ENCODE data around the gene FMO5. TPM values are rescaled to one million over a fixed set of nuclear protein-coding genes. Genes with fewer than 3 reads are reported as not detected.

FMO5 gene
- total RNA-seq, 1 donor from 2014 or later = 0.82 TPM

DNA sequence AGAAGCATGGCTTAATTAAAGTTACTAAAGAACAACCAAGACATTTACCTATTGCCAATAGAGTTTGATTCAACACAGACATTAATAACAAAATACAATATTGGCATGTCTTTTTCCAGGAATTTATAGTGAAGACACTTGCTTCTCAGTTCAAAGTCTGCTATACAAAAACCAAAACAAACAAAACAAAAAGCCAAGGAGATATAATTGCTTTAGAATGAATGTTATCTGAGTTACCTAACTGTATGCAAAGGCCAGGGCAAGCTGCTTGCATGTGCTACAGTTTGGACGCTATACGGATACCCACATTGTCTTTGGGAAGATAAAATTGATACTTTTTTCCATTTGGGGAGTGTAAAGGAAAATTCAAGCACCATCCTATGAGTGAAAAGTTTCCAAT is 13.6 kb downstream of the FMO5 start:
- Histone ChIP-seq H3K4me3 (no peak overlapping the region), H3K9ac (no peak overlapping the region), H3K36me3 (no peaks in the 10 kb centered on the region), H3K27ac (no peak overlapping the region), H3K9me3 (ENCODE audit: low read depth) (no peaks in the 10 kb centered on the region), H3F3A (ENCODE audit: low read depth) (no peaks in the 10 kb centered on the region), H4K20me1 (ENCODE audit: low read depth) (no peaks in the 10 kb centered on the region), H3K27me3 (no peaks in the 10 kb centered on the region), H2AFZ (replicated peaks) (no peak overlapping the region), H3K79me2 (ENCODE audit: low read depth) (no peaks in the 10 kb centered on the region), H3K4me1 (peaks cover 16% of the 10 kb centered on the region), H3K4me2 (no peak overlapping the region)
- TF ChIP-seq CTCF (IDR thresholded peaks at IDR 0.05) = no peak
- no peak for TF ChIP-seq EZH2 (IDR thresholded peaks at IDR 0.05)
- TF ChIP-seq EZH2phosphoT487 (IDR thresholded peaks at IDR 0.05) = no peak
- Mint-ChIP-seq H3K36me3 (no peaks in the 10 kb centered on the region), H3K4me1 (no peaks in the 10 kb centered on the region), H3K27ac (no peak overlapping the region), H3K27me3 (ENCODE audit: insufficient read depth, low read depth) (peaks cover 6% of the 10 kb centered on the region), H3K4me3 (no peak overlapping the region), H3K9me3 (no peaks in the 10 kb centered on the region)
- DNase-seq (ENCODE audit: low spot score) = no peak

GRCh38 chr1:147210987-147211386 is 14.2 kb downstream of the FMO5 start:
- DNase-seq (ENCODE audit: low spot score) = no peak
- H3K4me3 Mint-ChIP-seq = no peak overlapping the region
- H4K20me1 ChIP-seq (ENCODE audit: low read depth) = no peaks in the 10 kb centered on the region

GRCh38 chr1:147209825-147210821 is 15.0 kb downstream of the FMO5 start:
- H3K9ac ChIP-seq = no peak overlapping the region
- no peaks in the 10 kb centered on the region for H3K36me3 ChIP-seq
- no peak overlapping the region for H3K27ac Mint-ChIP-seq
- H3K4me1 ChIP-seq = peaks cover 16% of the 10 kb centered on the region
- H3K4me2 ChIP-seq = no peak overlapping the region
- peaks cover 6% of the 10 kb centered on the region for H3K27me3 Mint-ChIP-seq (ENCODE audit: insufficient read depth, low read depth)
- H3K79me2 ChIP-seq (ENCODE audit: low read depth) = no peaks in the 10 kb centered on the region
- H3K9me3 Mint-ChIP-seq = no peaks in the 10 kb centered on the region
- no peaks in the 10 kb centered on the region for H3F3A ChIP-seq (ENCODE audit: low read depth)
- no peak overlapping the region for H3K4me3 Mint-ChIP-seq
- H3K27ac ChIP-seq = no peak overlapping the region
- no peak overlapping the region for H2AFZ ChIP-seq (replicated peaks)
- no peak for DNase-seq (ENCODE audit: low spot score)
- no peaks in the 10 kb centered on the region for H3K9me3 ChIP-seq (ENCODE audit: low read depth)
- H3K4me1 Mint-ChIP-seq = no peaks in the 10 kb centered on the region
- TF ChIP-seq EZH2phosphoT487 (IDR thresholded peaks at IDR 0.05) (no peak), EZH2 (IDR thresholded peaks at IDR 0.05) (no peak), CTCF (IDR thresholded peaks at IDR 0.05) (no peak)
- H4K20me1 ChIP-seq (ENCODE audit: low read depth) = no peaks in the 10 kb centered on the region
- H3K36me3 Mint-ChIP-seq = no peaks in the 10 kb centered on the region
- H3K27me3 ChIP-seq = no peaks in the 10 kb centered on the region
- H3K4me3 ChIP-seq = no peak overlapping the region

More at GRCh38 chr1:147210987-147211386, 14.2 kb downstream of the FMO5 start:
- TF ChIP-seq EZH2phosphoT487 (IDR thresholded peaks at IDR 0.05) (no peak), EZH2 (IDR thresholded peaks at IDR 0.05) (no peak), CTCF (IDR thresholded peaks at IDR 0.05) (no peak)
- Mint-ChIP-seq H3K9me3 (no peaks in the 10 kb centered on the region), H3K27ac (no peak overlapping the region), H3K36me3 (no peaks in the 10 kb centered on the region), H3K4me1 (no peaks in the 10 kb centered on the region), H3K27me3 (ENCODE audit: insufficient read depth, low read depth) (peaks cover 6% of the 10 kb centered on the region)
- H3K4me1 ChIP-seq = peaks cover 16% of the 10 kb centered on the region
- H3K4me3 ChIP-seq = no peak overlapping the region
- no peak overlapping the region for H2AFZ ChIP-seq (replicated peaks)
- H3K36me3 ChIP-seq = no peaks in the 10 kb centered on the region
- H3K9ac ChIP-seq = no peak overlapping the region
- H3F3A ChIP-seq (ENCODE audit: low read depth) = no peaks in the 10 kb centered on the region
- no peak overlapping the region for H3K27ac ChIP-seq
- no peak overlapping the region for H3K4me2 ChIP-seq
- H3K9me3 ChIP-seq (ENCODE audit: low read depth) = no peaks in the 10 kb centered on the region
- H3K79me2 ChIP-seq (ENCODE audit: low read depth) = no peaks in the 10 kb centered on the region
- no peaks in the 10 kb centered on the region for H3K27me3 ChIP-seq

All from neural progenitor cell (in vitro differentiated cells).